ENCODE data around the gene SPINDOC. TPM values are rescaled to one million over a fixed set of nuclear protein-coding genes. Genes with fewer than 3 reads are reported as not detected.

SPINDOC gene
- polyA plus RNA-seq, 1 of the 3 experiments (the other 2 are of a cell fraction) = 45.0 TPM

DNA sequence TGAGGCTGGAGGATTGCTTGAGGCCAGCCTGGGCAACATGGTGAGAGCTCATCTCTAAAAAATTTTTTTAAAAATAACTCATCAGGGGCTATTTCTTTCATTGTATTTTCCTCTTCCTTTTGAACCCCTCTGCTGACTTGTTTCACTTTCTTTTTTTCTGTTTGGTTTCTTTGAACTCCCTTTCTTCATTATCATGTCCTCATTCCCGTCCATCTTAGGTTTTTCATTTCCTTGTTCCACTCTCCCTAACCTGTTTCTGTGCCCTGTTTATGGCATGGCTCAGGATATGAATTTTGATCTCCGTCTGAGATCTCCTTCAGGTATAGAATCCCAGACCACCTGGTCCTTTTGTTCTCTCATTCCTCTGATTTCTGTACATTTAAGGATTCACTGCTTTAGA is 38.1 kb downstream of the SPINDOC start:
- H3K4me2 ChIP-seq = no peak overlapping the region
- WGBS (ENCODE audit: low lambda C conversion rate) = 84% methylated on average over 2 of the region's 2 CpGs

DNA sequence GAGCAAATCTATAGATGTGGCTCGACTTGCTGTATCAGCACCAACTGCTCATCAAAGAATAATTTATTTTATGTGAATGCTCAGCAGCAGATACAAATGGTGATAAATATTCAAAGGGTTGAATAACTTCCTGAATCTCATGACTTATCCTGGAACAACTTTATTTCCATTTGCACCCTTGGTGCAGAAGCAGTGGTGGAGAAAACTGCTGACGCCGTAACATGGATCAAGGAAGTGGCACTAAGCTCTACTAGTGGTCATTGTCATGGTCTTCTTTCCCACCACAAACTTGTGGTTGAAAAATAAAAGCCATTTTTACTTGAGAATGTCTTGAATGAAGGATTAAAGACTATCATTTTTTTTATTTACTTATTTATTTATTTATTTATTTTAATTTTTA is 40.2 kb downstream of the SPINDOC start:
- H3F3A ChIP-seq (replicated peaks; ENCODE audit: insufficient read depth) = peaks cover 9% of the 10 kb centered on the region
- peaks cover 0 to 8% of the 10 kb centered on the region in 2 experiments; a peak in 1 of 4 replicates for H3K4me1 ChIP-seq (ENCODE audit: control insufficient read depth in 1 of 2, insufficient read depth in 2 of 2, low read depth in 1 of 2, low read length in 1 of 2)
- H4K20me1 ChIP-seq (ENCODE audit: insufficient read depth) = peaks cover 42% of the 10 kb centered on the region
- H3K27me3 ChIP-seq (ENCODE audit: insufficient read depth) = no peaks in the 10 kb centered on the region
- H3K9ac ChIP-seq = no peak overlapping the region
- TF ChIP-seq NRF1 (IDR thresholded peaks at IDR 0.05; ENCODE audit: low read depth, low read length) = no peak
- H3K4me2 ChIP-seq = no peak overlapping the region
- ChIA-PET POLR2A (no interaction called here), CTCF (interaction anchor here (1.1 to 1.4 kb wide), 2 partner anchors 16 to 17 kb away, joined by 4 read pairs; no protein-coding TSS in a partner anchor)
- 85% methylated on average over 3 of the region's 3 CpGs for WGBS (ENCODE audit: low lambda C conversion rate)
- H3K79me2 ChIP-seq (ENCODE audit: insufficient read depth) = peaks cover 95% of the 10 kb centered on the region
- H3K4me3 ChIP-seq (ENCODE audit: low read depth in 2 of 2, low read length in 1 of 2) = no peak overlapping the region
- no peak overlapping the region for H2AFZ ChIP-seq (ENCODE audit: low read depth)
- no peaks in the 10 kb centered on the region for H3K36me3 ChIP-seq (replicated peaks in 1 of 2; ENCODE audit: control insufficient read depth in 1 of 2, insufficient read depth in 2 of 2, low read length in 1 of 2)
- no peak for DNase-seq
- no peaks in the 10 kb centered on the region for H3K9me3 ChIP-seq
- no peaks in the 10 kb centered on the region for H3K9me2 ChIP-seq
- H3K27ac ChIP-seq (ENCODE audit: low read depth in 2 of 2, low read length in 1 of 2) = no peak overlapping the region

More for the DNA sequence above, 38.1 kb downstream of the SPINDOC start:
- TF ChIP-seq YY1 (IDR thresholded peaks at IDR 0.05; ENCODE audit: low read depth) (no peak), ZBTB33 (IDR thresholded peaks at IDR 0.05; ENCODE audit: borderline replicate concordance, low read depth) (no peak), JUND (IDR thresholded peaks at IDR 0.05) (no peak), FOSL2 (IDR thresholded peaks at IDR 0.05; ENCODE audit: borderline replicate concordance, low read depth) (no peak), TEAD4 (IDR thresholded peaks at IDR 0.05; ENCODE audit: borderline replicate concordance, insufficient read depth) (no peak), FOXJ3 (CRISPR knock-in tag; IDR thresholded peaks at IDR 0.05) (no peak), NFIC (IDR thresholded peaks at IDR 0.05; ENCODE audit: borderline replicate concordance) (no peak)
- H3K9me3 ChIP-seq = no peaks in the 10 kb centered on the region
- no peak overlapping the region for H2AFZ ChIP-seq (ENCODE audit: low read depth)
- H3K36me3 ChIP-seq (replicated peaks in 1 of 2; ENCODE audit: control insufficient read depth in 1 of 2, insufficient read depth in 2 of 2, low read length in 1 of 2) = no peaks in the 10 kb centered on the region
- CTCF ChIA-PET = interaction anchor here (0.9 to 1.1 kb wide), 3 partner anchors 13 to 94 kb away, joined by 3 to 4 read pairs (median 3); partner anchors contain the start of gene MARK2
- H3K4me3 ChIP-seq (ENCODE audit: low read depth in 2 of 2, low read length in 1 of 2) = no peak overlapping the region
- H3K27ac ChIP-seq (ENCODE audit: low read depth in 2 of 2, low read length in 1 of 2) = no peak overlapping the region
- POLR2A ChIA-PET = no interaction called here
- peaks cover 0 to 8% of the 10 kb centered on the region in 2 experiments; a peak in 1 of 4 replicates for H3K4me1 ChIP-seq (ENCODE audit: control insufficient read depth in 1 of 2, insufficient read depth in 2 of 2, low read depth in 1 of 2, low read length in 1 of 2)
- no peaks in the 10 kb centered on the region for H3K27me3 ChIP-seq (ENCODE audit: insufficient read depth)
- no peak overlapping the region for H3K9ac ChIP-seq
- no peak for DNase-seq
- H3K79me2 ChIP-seq (ENCODE audit: insufficient read depth) = peaks cover 95% of the 10 kb centered on the region
- H3F3A ChIP-seq (replicated peaks; ENCODE audit: insufficient read depth) = peaks cover 9% of the 10 kb centered on the region
- peaks cover 51% of the 10 kb centered on the region for H4K20me1 ChIP-seq (ENCODE audit: insufficient read depth)
- no peaks in the 10 kb centered on the region for H3K9me2 ChIP-seq

DNA sequence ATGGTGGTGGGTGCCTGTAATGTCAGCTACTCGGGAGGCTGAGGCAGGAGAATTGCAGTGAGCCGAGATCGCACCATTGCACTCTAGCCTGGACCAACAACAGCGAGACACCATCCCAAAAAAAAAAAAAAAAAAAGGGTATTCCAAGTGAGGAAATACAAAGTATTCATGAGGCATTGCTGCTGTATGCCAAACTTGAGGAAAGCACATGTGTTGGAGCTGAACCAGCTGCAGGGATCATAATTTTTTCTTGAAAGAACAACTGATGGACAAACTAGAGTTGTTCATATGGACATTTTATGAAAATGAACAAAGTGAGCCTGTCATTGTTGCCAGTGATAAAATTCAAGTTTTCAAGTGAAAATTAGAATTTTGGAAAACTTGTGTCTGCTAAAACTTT is 41.4 kb downstream of the SPINDOC start:
- Histone ChIP-seq H2AFZ (ENCODE audit: low read depth) (no peak overlapping the region), H3K4me2 (no peak overlapping the region), H3K9me2 (no peaks in the 10 kb centered on the region), H3K27ac (ENCODE audit: low read depth in 2 of 2, low read length in 1 of 2) (no peak overlapping the region), H3K9me3 (no peaks in the 10 kb centered on the region), H3K79me2 (ENCODE audit: insufficient read depth) (peaks cover 94% of the 10 kb centered on the region), H3F3A (replicated peaks; ENCODE audit: insufficient read depth) (peaks cover 9% of the 10 kb centered on the region), H3K4me1 (ENCODE audit: control insufficient read depth in 1 of 2, insufficient read depth in 2 of 2, low read depth in 1 of 2, low read length in 1 of 2) (peaks cover 0 to 8% of the 10 kb centered on the region in 2 experiments; a peak in 1 of 4 replicates), H3K9ac (no peak overlapping the region), H3K4me3 (ENCODE audit: low read depth in 2 of 2, low read length in 1 of 2) (no peak overlapping the region), H3K36me3 (replicated peaks in 1 of 2; ENCODE audit: control insufficient read depth in 1 of 2, insufficient read depth in 2 of 2, low read length in 1 of 2) (no peaks in the 10 kb centered on the region), H4K20me1 (ENCODE audit: insufficient read depth) (peaks cover 42% of the 10 kb centered on the region), H3K27me3 (ENCODE audit: insufficient read depth) (no peaks in the 10 kb centered on the region)
- CTCF ChIA-PET = interaction anchor here (0.5 to 1.2 kb wide), 2 partner anchors 17 to 36 kb away, joined by 3 to 5 read pairs; no protein-coding TSS in a partner anchor
- POLR2A ChIA-PET = no interaction called here
- WGBS (ENCODE audit: low lambda C conversion rate) = 95% methylated on average over 4 of the region's 4 CpGs
- DNase-seq = no peak
- TF ChIP-seq REST (IDR thresholded peaks at IDR 0.05; ENCODE audit: low read depth, low read length) (no peak), POLR2AphosphoS5 (IDR thresholded peaks at IDR 0.05; ENCODE audit: low read depth, low read length) (no peak), ELF1 (IDR thresholded peaks at IDR 0.05) (no peak), FOXJ3 (CRISPR knock-in tag; IDR thresholded peaks at IDR 0.05) (no peak), RCOR1 (IDR thresholded peaks at IDR 0.05; ENCODE audit: low read length) (no peak), MXI1 (IDR thresholded peaks at IDR 0.05; ENCODE audit: low read depth, low read length) (no peak), TAF1 (IDR thresholded peaks at IDR 0.05; ENCODE audit: borderline replicate concordance, low read depth, low read length) (no peak), NRF1 (IDR thresholded peaks at IDR 0.05; ENCODE audit: low read depth, low read length) (no peak)
- TF ChIP-seq, protein P1, sequence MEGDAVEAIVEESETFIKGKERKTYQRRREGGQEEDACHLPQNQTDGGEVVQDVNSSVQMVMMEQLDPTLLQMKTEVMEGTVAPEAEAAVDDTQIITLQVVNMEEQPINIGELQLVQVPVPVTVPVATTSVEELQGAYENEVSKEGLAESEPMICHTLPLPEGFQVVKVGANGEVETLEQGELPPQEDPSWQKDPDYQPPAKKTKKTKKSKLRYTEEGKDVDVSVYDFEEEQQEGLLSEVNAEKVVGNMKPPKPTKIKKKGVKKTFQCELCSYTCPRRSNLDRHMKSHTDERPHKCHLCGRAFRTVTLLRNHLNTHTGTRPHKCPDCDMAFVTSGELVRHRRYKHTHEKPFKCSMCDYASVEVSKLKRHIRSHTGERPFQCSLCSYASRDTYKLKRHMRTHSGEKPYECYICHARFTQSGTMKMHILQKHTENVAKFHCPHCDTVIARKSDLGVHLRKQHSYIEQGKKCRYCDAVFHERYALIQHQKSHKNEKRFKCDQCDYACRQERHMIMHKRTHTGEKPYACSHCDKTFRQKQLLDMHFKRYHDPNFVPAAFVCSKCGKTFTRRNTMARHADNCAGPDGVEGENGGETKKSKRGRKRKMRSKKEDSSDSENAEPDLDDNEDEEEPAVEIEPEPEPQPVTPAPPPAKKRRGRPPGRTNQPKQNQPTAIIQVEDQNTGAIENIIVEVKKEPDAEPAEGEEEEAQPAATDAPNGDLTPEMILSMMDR (IDR thresholded peaks at IDR 0.05) = no peak
